Hepatocyte (in vitro differentiated cells): ENCODE measurements around the gene GABPA. TPM values are rescaled to one million over a fixed set of nuclear protein-coding genes. Genes with fewer than 3 reads are reported as not detected.
"Not testable (repeated sequence)": the region's sequence is repeated elsewhere in the genome, so short reads cannot be mapped to it uniquely, and the experiment has no call there.

Experiments
- DNase-seq: peaks from one replicate; pipeline ENCODE4 v3.0.0-alpha.2; 2016; ENCODE audit warnings: low spot score
- H2AFZ ChIP-seq: fragments of 200-600 bp; sonication (generic); 2 replicates; pipeline ENCODE4 v1.6.0; 2016; ENCODE audit warnings: antibody characterized with exemption, mild to moderate bottlenecking
- H3K27ac ChIP-seq: fragments of 200-600 bp; sonication (generic); 2 replicates; pipeline ENCODE4 v1.5.1; 2016; ENCODE audit warnings: mild to moderate bottlenecking
- H3K27me3 ChIP-seq: fragments of 200-600 bp; sonication (generic); 2 replicates; pipeline ENCODE4 v1.6.1; 2016
- H3K36me3 ChIP-seq: fragments of 200-600 bp; sonication (generic); replicated peaks from 2 replicates; pipeline ENCODE4 v1.5.1; 2016; ENCODE audit warnings: low read depth; ENCODE audit not compliant: insufficient read depth
- H3K4me1 ChIP-seq: fragments of 200-600 bp; sonication (generic); 2 replicates; pipeline ENCODE4 v1.5.1; 2016; ENCODE audit warnings: mild to moderate bottlenecking, moderate library complexity; ENCODE audit not compliant: insufficient read depth
- H3K4me2 ChIP-seq: fragments of 200-600 bp; sonication (generic); 2 replicates; pipeline ENCODE4 v1.6.0; 2016
- H3K4me3 ChIP-seq: fragments of 200-600 bp; sonication (generic); 2 replicates; pipeline ENCODE4 v1.5.1; 2016; ENCODE audit warnings: mild to moderate bottlenecking
- H3K79me2 ChIP-seq: fragments of 200-600 bp; sonication (generic); 2 replicates; pipeline ENCODE4 v1.6.0; 2017; ENCODE audit warnings: mild to moderate bottlenecking
- H3K9me2 ChIP-seq: fragments of 200-600 bp; sonication (generic); replicated peaks from 2 replicates; pipeline ENCODE4 v1.6.0; 2017; ENCODE audit warnings: mild to moderate bottlenecking; ENCODE audit not compliant: insufficient read depth
- H3K9me3 ChIP-seq: fragments of 200-600 bp; sonication (generic); 2 replicates; pipeline ENCODE4 v1.5.1; 2016; ENCODE audit warnings: low read depth, mild to moderate bottlenecking
- H4K20me1 ChIP-seq: fragments of 200-600 bp; sonication (generic); 2 replicates; pipeline ENCODE4 v1.6.0; 2016; ENCODE audit warnings: mild to moderate bottlenecking; ENCODE audit not compliant: insufficient read depth, poor library complexity, severe bottlenecking
- CTCF ChIP-seq: fragments of 200-600 bp; sonication (generic); IDR thresholded peaks from 2 replicates; pipeline ENCODE4 v1.5.1; 2016; ENCODE audit warnings: antibody characterized with exemption, mild to moderate bottlenecking; ENCODE audit not compliant: poor library complexity
- EZH2 ChIP-seq: fragments of 200-600 bp; sonication (generic); IDR thresholded peaks from 2 replicates; pipeline ENCODE4 v1.6.1; 2016; ENCODE audit warnings: antibody characterized with exemption, mild to moderate bottlenecking, borderline replicate concordance
- EZH2phosphoT487 ChIP-seq: fragments of 200-600 bp; sonication (generic); IDR thresholded peaks from one replicate; pipeline ENCODE4 v1.6.1; 2018; ENCODE audit warnings: antibody characterized with exemption, mild to moderate bottlenecking, low read depth, moderate library complexity; ENCODE audit not compliant: unreplicated experiment, severe bottlenecking
- WGBS: methylation state at CpG from one replicate; pipeline ENCODE4 v1.1.6; 2016; ENCODE audit warnings: low lambda C conversion rate; ENCODE audit errors: missing lambda C conversion rate; 5-methylcytosine and 5-hydroxymethylcytosine counted together
- polyA plus RNA-seq: library from polyadenylated mRNA; unstranded; fragments of >200 nt; fragmentation: Nextera tagmentation; extraction: Ambion mirVana; gene quantifications from 2 replicates; pipeline ENCODE4 v1.2.1, GENCODE V29; 2016
- total RNA-seq: library from RNA; depleted of rRNA; stranded (reverse); fragments of >200 nt; gene quantifications from 2 replicates; pipeline ENCODE4 v1.2.3, GENCODE V29; 2014

The GABPA gene
- total and polyA plus RNA-seq, 2 experiments from 2014 or later: 10.7 to 29.8 TPM

- TF ChIP-seq CTCF (no peak), EZH2 (no peak), EZH2phosphoT487 (no peak)
- Histone ChIP-seq H4K20me1 (no peaks in the 10 kb centered on the region), H3K27ac (no peak overlapping the region), H2AFZ (no peak overlapping the region), H3K27me3 (no peaks in the 10 kb centered on the region), H3K4me1 (no peaks in the 10 kb centered on the region), H3K9me3 (no peaks in the 10 kb centered on the region), H3K79me2 (no peaks in the 10 kb centered on the region), H3K36me3 (no peaks in the 10 kb centered on the region), H3K9me2 (no peaks in the 10 kb centered on the region), H3K4me3 (no peak overlapping the region), H3K4me2 (no peak overlapping the region)
- WGBS: 71% methylated on average over 1 of the region's 1 CpG
- no peak for DNase-seq
Measured at GRCh38 chr21:25689226-25689625, 45.5 kb upstream of the GABPA start.

- 84% methylated on average over 3 of the region's 3 CpGs for WGBS
- DNase-seq: no peak
Measured at GRCh38 chr21:25691976-25692375, 42.8 kb upstream of the GABPA start.

GRCh38 chr21:25695461-25695860 lies 39.3 kb upstream of the GABPA start:
- H3K4me3 ChIP-seq, H3K27ac ChIP-seq, H3K4me1 ChIP-seq, H2AFZ ChIP-seq, H3K9me3 ChIP-seq, H3K9me2 ChIP-seq, H3K4me2 ChIP-seq, H4K20me1 ChIP-seq, H3K79me2 ChIP-seq, H3K27me3 ChIP-seq, H3K36me3 ChIP-seq, DNase-seq: not testable (repeated sequence)
- 100% methylated on average over 1 of the region's 36 CpGs for WGBS

More at GRCh38 chr21:25691976-25692375, 42.8 kb upstream of the GABPA start:
- H3K4me3 ChIP-seq: no peak overlapping the region
- H3K9me3 ChIP-seq: no peaks in the 10 kb centered on the region
- TF ChIP-seq EZH2phosphoT487: no peak
- no peak for TF ChIP-seq CTCF
- TF ChIP-seq EZH2: no peak
- H4K20me1 ChIP-seq: no peaks in the 10 kb centered on the region
- H3K27me3 ChIP-seq: no peaks in the 10 kb centered on the region
- no peak overlapping the region for H2AFZ ChIP-seq
- no peak overlapping the region for H3K4me2 ChIP-seq
- no peaks in the 10 kb centered on the region for H3K79me2 ChIP-seq
- no peaks in the 10 kb centered on the region for H3K36me3 ChIP-seq
- H3K4me1 ChIP-seq: no peaks in the 10 kb centered on the region
- H3K27ac ChIP-seq: no peak overlapping the region
- no peaks in the 10 kb centered on the region for H3K9me2 ChIP-seq

GRCh38 chr21:25700741-25701140 lies 34.0 kb upstream of the GABPA start:
- DNase-seq: peak; percentile 9
- WGBS: 75% methylated on average over 1 of the region's 1 CpG
- no peak overlapping the region for H3K27ac ChIP-seq
- no peaks in the 10 kb centered on the region for H3K9me2 ChIP-seq
- H3K36me3 ChIP-seq: no peaks in the 10 kb centered on the region
- H3K4me2 ChIP-seq: no peak overlapping the region
- H3K9me3 ChIP-seq: no peaks in the 10 kb centered on the region
- H3K4me3 ChIP-seq: no peak overlapping the region
- H3K27me3 ChIP-seq: no peaks in the 10 kb centered on the region
- H3K79me2 ChIP-seq: no peaks in the 10 kb centered on the region
- TF ChIP-seq EZH2phosphoT487 (no peak), EZH2 (no peak), CTCF (no peak)
- H3K4me1 ChIP-seq: no peaks in the 10 kb centered on the region
- H2AFZ ChIP-seq: no peak overlapping the region
- no peaks in the 10 kb centered on the region for H4K20me1 ChIP-seq
